GM10266 (cell line): ENCODE data around the gene LCOR.

Experiments used
- DNase-seq: peaks from one replicate; pipeline ENCODE4 v3.0.0; 2012; ENCODE audit errors: extremely low spot score
- TF ChIP-seq, protein P1 (sequence below): IDR thresholded peaks from 2 replicates; pipeline ENCODE4 v1.5.1; 2012; ENCODE audit warnings: mild to moderate bottlenecking, low read depth; ENCODE audit not compliant: control insufficient read depth, insufficient read depth; ENCODE audit errors: missing control alignments

The LCOR gene

DNA sequence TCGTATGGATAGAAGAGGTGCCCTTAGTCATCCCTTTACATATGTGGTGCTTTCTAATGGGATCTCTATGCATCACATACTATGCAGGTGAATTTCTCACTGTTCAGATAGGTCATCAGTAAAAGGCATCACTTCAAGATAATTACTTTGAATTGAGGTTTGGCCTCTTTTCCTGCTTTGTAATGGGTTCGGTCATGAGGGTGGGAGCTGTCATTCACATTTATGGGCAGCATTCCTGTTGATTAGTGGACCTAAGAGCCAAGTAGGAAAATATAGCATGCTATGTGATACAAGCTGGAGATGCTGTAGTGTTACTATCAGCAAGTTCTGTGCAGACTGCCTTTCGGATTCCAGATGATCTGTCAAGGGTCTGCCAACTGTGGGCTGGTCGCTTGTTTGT is 156.3 kb downstream of the LCOR start:
- DNase-seq = no peak
- TF ChIP-seq, protein P1, sequence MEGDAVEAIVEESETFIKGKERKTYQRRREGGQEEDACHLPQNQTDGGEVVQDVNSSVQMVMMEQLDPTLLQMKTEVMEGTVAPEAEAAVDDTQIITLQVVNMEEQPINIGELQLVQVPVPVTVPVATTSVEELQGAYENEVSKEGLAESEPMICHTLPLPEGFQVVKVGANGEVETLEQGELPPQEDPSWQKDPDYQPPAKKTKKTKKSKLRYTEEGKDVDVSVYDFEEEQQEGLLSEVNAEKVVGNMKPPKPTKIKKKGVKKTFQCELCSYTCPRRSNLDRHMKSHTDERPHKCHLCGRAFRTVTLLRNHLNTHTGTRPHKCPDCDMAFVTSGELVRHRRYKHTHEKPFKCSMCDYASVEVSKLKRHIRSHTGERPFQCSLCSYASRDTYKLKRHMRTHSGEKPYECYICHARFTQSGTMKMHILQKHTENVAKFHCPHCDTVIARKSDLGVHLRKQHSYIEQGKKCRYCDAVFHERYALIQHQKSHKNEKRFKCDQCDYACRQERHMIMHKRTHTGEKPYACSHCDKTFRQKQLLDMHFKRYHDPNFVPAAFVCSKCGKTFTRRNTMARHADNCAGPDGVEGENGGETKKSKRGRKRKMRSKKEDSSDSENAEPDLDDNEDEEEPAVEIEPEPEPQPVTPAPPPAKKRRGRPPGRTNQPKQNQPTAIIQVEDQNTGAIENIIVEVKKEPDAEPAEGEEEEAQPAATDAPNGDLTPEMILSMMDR = no peak

DNA sequence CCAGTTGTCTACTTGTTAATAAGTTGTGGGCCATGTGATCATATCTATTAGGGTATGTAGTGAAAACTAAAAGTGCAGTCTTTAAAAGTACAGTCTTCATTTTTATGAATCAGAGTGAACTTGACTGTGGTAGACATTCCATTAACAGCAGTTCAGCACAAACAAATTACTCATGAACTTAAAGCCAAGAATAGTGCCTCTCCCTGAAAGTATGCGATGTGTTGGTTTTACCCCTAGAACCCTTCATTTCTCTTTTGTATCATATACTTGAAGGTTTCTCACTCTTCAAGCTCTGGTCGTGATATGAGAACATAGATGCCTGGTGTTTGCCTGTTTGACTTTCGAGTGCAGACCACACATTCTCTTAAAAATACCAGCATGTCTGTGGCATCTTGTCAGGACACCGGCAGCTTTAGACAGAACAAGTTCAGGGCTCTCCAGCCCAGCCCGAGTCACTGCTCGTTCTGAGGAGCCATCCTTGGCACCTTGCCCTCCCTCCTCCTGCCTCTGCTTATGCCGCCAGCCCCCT is 159.3 kb downstream of the LCOR start:
- TF ChIP-seq, protein P1 = no peak
- DNase-seq = no peak

DNA sequence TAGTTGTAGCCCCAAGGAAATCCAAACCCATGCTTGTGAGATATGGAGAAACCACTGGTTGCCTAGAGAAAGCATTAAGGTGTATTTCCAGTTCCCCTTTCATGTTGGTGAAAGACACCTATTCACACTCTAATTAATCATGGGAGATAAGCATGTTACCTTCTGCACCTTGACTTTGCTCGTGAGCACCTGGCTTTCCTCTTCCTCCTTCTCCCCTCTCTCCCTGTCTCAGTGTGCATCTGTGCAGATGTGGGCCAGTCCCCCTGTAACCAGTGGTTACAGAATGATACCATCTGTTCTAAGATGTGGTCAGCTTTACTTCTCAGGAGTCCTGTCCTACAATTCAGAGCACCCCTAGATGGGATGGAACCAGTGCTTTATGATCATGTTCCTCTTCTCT is 160.6 kb downstream of the LCOR start:
- TF ChIP-seq, protein P1 = no peak
- DNase-seq = no peak

DNA sequence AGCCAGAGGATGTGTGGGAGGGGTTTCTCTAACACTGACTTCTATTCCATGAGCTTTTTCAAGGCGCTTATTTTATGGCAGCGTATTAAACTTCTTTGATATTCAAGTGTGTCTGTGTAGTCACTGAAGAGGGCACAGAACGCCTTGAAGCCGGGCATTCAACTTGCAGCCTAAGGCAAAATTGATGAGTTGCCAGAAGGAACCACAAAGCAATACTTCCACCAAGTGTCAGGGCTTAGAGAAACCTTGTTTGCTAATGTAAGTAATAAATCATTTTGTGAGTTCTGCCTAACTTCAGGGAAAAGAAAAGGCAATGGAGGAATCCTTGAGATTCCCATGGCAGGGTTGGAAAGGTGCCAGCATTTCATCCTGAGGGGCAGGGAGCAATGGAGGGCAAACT is 163.8 kb downstream of the LCOR start:
- TF ChIP-seq, protein P1 = no peak
- DNase-seq = no peak

DNA sequence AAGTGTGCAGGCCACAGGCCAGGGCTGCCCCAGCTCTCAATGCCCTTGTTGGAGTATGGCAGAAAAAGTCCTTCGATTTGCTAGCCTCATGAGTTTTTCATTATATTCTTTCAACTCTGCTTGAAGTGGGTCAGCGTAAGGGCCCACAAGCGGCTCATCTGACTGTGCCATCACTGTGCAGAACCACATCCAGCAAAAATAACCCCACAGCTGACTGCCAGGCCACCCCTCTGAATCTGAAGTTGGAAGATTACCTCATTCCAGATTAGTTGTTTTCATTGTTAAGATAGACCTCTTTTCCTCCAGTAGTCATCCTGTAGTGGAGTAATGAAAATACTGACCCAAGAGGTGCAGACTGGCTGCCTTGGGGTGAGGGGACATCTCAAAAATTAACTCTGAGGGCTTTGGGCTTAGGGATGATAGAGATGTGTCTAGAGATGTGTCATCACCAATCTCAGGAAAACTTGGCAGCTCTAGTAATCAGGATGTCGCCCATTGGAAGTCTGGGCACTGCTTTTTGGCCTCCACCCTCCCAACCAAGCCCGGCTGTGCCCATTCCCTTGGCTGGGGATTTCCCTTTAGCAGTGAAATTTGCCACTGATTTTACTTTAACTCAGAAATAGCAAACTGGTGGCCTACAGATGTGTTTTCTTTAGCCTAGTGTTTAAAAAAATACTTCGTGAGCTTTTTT is 164.3 kb downstream of the LCOR start:
- TF ChIP-seq, protein P1 = no peak

DNA sequence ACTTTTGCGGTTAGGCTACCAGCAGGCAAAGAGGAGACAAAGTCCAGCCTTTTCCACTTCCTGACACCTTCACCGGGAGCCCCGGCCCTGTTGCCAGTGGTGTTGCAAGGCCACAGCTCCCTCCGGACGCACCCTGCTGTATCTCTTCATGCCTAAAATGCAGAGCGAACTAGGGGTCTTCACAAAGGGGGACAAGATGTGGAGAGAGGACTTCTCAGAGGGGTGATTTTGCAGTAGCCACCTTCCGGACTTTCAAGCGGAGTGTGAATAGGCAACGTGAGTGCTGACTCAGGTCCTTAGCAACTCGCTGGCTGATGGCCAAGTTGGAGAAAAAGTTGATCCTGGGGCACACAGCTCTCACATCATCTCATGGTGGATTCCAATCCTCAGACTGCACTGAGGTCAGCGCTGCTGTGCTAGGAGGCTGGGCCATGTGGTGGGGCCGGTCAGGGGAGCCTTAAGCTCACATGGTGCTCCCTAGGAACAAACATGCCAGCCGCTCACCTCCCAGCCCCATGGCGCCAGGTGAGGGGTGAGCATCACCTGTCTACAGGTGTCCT is 166.3 kb downstream of the LCOR start:
- no peak for DNase-seq
- TF ChIP-seq, protein P1 = no peak

More for the DNA sequence above, 164.3 kb downstream of the LCOR start:
- no peak for DNase-seq

DNA sequence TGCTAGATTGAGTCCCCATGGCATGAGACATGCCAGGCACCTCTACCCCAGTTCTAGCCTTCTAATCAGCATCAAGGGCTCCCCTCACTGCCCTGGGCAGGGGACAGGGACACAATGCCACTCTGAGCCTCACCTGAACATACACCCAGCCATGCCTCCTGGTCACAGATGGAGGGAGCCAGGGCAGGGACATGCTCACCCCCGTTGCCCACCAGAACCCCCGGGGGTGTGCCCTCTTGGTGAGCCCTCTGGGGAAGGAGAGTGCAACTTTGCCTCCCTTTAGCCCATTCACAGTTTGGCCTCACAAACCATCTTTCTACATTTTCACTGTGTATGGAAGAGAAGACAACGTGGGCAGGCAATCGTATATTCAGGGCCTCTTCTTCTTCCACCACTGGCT is 167.2 kb downstream of the LCOR start:
- TF ChIP-seq, protein P1 = no peak
- DNase-seq = no peak
